GM21447 (cell line): ENCODE data around the gene BCKDK.
"Not testable (repeated sequence)": the region's sequence is repeated elsewhere in the genome, so short reads cannot be mapped to it uniquely, and the experiment has no call there.

Experiments
- ATAC-seq: cut with Tn5 transposase; IDR thresholded peaks from one replicate; pipeline ENCODE4 v1.9.1; 2021; ENCODE audit not compliant: unreplicated experiment

The BCKDK gene

DNA sequence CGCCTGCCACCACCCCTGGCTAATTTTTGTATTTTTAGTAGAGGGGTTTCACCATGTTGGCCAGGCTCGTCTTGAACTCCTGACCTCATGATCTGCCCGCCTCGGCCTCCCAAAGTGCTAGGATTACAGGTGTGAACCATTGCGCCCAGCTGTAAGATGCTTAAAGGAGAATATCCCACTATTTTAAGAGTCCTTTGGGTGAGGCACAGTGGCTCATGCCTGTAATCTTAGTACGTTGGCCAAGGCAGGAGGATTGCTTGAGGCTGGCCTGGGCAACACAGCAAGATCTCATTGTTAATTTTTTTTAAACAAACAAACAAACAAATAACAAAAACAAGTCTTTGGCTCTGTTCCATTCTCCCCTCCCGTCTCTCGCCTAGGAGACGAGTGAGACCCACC lies 32.9 kb downstream of the BCKDK start:
- ATAC-seq: not testable (repeated sequence)

DNA sequence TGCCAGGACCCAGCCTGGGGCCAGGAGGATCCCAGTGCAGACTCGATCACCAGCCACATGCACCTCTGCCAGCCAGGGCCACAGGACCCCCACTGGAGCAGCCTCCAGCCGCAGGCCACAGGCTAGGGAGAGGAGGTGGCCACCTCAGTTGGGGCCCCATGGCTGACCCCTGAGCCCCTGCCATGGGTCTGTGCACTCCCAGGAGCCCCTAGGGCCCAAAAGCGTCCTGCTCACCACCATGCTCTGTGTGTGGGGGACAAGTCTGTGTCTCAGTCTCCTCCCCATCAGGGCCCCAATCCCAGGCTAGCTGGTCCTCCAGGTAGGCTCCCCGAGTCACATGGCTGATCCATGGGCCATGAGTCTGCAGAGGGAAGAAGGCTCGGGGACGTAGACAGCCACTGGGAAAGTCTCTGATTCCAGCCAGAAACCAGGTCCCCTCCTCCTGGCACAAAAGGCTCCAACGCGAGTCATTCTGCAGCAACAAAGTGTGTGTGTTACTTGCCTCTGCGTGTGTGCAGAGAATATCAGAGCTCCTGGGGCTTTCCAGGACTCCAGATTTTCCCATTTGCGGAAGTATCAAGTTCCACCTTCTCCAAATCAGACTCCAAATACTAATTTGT lies 33.4 kb downstream of the BCKDK start:
- no peak for ATAC-seq

DNA sequence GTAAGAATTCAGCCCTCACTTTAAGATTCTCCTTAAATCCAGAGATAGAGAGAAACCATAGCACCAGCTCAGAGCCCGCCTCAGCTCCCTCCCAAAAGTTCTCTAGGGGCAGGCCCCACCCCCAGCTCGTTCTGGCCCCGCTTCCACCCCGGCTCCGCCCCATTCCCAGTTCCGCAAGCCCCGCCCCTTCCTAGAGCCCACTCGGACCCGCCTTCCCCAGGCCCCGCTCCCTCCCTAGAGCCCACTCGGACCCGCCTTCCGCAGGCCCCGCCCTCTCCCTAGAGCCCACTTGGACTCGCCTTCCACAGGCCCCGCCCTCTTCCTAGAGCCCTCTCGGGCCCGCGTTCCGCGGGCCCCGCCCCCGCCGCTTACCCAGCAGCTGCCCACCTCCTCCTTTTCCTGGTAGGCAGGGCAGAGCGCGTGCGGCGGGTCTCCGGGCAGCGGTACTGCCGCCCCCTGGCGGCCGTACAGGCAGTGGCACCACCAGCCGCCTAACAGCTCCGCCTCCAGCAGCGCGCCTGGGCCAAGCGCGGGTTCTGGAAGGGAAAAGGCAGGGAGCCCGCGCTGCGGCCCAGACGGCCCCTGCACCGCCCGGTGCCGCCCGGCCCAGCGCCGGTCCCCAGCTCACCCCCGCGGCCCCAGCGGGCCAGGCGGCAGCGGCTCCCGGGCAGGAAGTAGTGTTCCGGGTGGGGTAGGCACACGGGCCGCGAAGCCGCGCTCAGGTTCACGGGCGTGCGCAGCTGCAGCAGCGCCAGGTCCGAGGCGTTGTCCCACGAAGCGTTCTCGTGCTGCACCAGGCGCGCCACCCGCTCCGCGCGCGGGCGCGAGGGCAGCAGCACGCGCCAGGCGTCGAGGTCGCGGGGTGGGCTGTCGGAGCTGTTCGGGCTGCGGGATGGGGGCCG lies 34.2 kb downstream of the BCKDK start:
- peak; percentile 80 for ATAC-seq

DNA sequence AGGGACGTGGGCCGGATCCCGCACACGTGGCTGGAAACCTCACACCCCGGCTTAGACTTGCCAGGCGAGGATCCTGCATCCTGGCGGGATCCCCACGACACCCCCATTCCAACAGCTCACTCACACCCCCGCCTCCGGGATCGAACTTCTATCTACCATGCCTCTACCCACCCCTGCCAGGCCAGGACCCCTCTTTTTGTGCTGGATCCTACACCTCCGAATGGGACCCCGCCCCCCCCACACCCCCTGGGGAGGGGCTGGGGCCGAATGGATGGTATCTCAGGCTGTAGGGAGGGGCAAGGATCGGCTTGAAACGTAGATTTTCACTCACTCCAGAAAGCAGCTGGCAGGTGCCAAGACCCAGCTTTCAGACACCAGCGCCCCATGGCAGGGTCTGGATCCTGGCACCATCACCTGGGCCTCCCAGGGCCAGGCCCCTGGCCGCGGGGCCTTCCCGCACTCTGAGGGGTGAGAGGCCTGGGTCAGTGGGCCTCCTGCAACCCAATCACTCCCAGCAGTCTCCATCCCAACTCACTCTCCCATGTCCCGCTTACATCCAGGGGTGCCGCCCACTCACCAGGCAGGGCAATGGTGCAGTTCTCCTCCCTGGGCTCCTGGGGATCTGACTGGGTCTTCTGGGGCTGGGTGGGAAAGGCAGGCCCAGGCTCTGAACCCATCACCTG lies 35.0 kb downstream of the BCKDK start:
- no peak for ATAC-seq

DNA sequence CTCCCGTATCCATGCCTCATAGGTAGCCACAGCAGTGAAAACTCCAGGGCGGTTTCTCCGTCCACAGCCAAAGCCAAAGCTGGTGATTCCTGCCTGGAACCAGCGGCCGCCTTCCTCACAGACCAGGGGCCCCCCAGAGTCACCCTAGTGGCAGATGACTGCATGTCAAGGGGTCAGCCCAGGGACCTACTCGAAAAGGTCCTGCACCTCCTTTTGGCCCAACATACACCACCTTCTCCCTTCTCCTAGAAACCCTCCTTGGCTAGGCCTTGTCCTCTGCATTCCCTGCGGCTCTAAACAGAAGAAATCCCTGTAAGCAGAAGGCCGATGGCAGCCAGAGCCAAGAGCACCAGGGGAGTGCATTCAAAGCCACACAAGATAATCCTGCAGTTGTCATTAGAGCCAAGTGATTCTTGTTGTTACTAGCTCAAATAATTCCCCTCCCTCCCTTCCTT lies 35.5 kb downstream of the BCKDK start:
- ATAC-seq: no peak

DNA sequence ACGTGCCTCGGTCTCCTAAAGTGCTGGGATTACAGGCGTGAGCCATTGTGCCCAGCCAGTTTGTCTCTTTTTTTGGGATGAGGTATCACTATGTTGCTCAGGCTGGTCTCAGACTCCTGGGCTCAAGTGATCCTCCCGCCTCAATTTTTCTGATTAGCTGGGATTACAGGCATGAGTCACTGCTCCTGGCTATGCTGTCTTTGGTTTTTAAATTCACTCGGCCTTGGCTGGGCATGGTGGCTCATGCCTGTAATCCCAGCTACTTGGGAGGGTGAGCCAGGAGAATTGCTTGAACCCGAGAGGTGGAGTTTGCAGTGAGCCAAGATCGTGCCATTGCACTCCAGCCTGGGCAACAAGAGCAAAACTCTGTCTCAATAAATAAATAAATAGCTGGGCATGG lies 36.2 kb downstream of the BCKDK start:
- not testable (repeated sequence) for ATAC-seq

DNA sequence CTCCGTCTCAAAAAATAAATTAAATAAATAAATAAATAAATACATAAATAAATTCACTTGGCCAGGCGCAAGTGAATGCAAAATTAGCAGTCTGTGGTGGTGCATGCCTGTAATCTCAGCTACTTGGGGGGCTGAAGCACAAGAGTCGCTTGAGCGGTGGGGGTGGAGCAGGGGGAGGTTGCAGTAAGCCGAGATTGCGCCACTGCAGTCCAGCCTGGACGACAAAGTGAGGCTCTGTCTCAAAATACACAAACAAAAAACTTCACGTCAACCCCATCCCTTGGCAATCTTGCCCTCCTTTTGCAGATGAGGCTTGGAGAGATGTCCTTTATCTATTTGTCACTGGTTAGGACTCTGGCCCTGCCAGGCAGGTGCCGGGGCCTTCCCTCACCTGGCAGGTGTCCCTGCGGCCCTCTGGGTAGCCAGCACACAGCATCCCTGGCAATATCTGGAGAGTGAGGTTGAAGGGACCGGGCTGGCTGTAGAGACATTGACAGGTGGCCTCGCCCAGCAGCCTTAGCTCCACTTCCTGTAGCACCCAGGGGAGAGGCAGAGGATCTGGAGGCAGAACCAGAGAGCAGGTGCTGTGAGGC lies 37.3 kb downstream of the BCKDK start:
- no peak for ATAC-seq

DNA sequence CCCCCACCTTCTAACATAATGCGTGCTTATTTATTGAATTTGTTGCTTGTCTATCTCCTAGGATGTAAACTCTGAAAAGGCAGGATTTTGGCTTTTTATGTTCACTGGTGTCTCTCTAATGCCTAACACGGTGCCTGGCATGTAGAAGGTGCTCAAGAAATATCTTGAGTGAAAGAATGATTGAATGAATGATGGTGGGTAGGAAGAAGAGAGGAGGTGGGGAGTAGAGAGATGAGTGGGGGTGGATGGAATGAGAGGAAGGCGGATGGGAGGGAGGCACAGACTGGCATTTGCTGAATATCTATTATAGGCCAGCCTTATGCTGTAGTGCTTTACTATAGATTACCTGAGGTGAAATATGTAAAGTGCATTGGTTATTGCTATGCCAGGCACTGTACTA lies 39.4 kb downstream of the BCKDK start:
- ATAC-seq: no peak

DNA sequence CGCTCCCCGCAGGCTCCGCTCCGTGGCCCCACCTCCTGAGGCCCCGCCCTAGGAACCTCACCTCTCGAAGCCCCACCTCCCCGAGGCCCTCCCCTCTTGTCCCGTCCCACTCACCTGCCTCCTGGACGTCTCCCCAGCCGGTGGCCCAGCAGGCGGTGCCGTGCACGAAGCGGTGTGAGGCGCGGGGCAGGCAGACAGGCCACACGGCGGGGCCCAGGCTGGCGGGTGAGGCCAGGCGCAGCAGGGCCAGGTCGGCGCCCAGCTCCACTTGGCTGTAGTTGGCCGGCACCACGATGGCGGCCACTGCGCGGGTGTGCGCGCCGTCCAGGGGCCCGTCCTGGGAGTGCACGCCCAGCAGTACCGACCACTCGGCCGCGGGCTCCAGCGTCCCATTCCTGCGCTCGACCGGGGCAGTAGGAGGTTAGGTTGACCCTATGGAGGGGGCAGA lies 40.1 kb downstream of the BCKDK start:
- ATAC-seq: no peak

DNA sequence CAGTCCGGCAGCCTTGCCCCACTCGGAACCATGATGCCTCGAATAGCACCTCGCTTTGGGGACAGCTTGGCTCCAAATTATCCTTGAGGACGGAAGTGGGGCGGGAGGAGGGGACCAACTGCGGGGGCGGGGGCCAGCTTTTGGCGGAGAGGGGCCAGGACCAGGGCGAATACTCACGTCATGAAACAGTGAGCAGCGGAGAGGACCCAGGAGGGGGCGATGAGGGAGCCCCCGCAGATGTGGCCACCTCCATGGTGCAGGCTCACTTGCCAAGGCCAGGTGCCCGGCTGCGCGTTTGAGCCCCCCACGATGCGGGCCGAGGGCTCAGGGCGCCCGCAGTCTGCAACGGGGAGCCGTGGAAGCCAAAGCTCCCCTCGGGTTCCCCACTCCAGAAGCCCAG lies 40.7 kb downstream of the BCKDK start:
- ATAC-seq: no peak

DNA sequence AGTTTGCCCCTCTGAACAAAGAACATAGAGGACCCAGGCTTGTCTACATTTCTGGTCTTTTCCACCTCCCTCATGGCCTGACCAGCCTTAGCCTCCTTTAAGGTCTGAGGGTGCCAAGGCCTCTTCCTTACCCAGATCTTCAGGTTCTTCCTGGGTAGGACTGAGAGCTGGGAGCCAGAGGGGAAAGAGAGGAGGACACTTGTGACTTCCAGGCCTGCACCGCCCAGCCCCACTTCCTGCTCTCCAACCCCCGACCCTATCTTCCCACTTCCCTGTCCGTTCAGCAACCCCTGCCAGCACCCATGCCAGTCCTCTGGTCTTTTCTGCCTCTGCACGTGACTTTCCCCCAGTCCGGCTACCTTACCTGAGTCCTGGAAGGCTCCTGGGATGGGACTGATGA lies 41.1 kb downstream of the BCKDK start:
- ATAC-seq: no peak

DNA sequence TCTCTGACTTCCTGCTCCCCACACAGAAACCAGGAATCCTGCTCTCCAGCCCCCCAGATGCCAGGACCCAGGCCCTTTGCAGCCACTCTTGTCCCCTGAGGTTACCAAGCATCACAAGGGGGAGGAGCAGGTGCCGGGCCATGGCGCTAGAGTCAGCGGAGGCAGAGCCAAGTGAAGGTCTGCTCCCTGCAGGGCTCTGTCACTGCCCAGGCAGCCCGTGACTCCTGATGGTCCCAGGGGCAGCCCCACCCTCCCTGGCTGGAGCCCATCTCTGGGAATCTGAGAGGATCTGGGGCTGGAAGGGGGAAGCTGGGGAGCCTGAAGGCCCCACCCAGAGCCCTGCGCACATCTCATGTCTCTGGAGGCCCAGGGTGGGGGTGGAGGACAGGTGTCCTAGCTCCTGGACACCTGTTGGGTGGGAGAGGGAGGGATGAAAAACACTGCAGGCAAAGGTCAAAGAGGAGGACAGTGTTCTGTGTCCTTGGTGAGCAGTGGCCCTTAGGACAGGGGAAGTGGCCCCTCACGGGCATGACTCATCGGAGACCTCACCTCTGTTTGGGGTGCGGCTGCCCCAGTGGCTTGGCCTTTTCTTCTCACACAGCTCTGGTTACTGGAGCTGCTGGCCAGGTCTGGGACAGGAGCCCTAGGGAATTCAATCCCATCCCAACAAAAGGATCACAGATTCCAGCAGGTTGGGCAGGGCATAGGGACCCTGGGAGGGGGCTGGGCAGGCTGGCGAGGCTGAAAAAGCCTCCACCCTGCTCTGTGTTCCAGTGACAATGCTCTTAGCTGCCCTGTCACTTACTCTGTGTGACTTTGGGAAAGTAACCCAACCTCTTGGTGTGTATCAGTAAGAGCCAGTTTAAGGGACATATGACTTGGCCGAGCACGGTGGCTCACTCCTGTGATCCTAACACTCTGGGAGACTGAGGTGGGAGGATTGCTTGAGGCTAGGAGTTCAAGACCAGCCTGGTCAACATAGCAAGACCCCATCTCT lies 42.0 kb downstream of the BCKDK start, which contains the start of gene PRSS36:
Gene PRSS36, minus strand, starts transcription at position 173 of the 997 bp plus-strand sequence. Its CDS starts 31 bp downstream, at position 142.
- ATAC-seq: no peak

DNA sequence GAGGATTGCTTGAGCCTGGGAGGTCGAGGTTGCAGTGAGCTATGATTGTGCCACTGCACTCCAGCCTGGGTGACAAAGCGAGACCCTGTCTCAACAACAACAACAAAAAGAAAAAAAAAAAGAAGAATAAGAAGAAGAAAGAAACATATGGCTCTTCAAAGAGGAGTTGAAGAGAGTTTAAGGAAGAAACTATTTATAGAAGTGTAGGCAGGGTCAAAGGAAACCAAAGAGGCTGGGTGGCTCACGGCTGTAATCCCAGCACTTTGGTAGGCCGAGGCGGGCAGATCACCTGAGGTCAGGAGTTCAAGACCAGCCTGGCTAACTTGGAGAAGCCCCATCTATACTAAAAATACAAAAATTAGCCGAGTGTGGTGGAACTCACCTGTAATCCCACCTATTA lies 42.8 kb downstream of the BCKDK start:
- ATAC-seq: not testable (repeated sequence)

DNA sequence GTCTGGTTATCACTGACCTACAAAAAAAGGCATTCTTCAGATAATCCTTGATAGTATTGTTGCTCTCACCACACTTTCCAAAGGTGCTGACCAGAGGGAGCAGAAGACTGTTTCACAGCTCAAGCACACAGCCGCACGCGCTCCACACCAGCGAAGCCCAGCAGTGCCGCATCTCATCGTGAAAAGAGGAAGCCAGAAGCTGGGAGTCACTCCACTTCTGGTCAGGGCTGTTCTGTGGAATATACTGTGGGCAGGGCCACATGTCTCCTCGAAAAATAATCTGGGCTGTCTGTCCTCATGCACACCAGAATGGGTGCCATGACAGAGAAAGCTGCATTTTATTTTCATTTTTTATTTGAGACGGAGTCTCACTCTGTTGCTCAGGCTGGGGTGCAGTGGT lies 49.0 kb downstream of the BCKDK start:
- no peak for ATAC-seq
